ENCODE results near the gene EDAR. TPM values are rescaled to one million over a fixed set of nuclear protein-coding genes. Genes with fewer than 3 reads are reported as not detected.

Gene EDAR
- total and polyA plus RNA-seq, 10 of the 15 experiments (the other 5 are each of a cell fraction or from before 2014, with no cell fraction given) = 0.04 TPM; not detected in 9

GRCh38 chr2:108956375-108956774, 32.6 kb downstream of the EDAR start (continued):
- no peak for TF ChIP-seq IRF3 (IDR thresholded peaks at IDR 0.05)

GRCh38 chr2:108950369-108951135, 38.5 kb downstream of the EDAR start:
- in situ Hi-C loops (cut with MboI) = no loop called here
- BruUV-seq (replicated peaks) = no TSS peak
- H3K27ac ChIP-seq (ENCODE audit: control insufficient read depth, insufficient read depth) = no peak overlapping the region
- ATAC-seq (no peak), DNase-seq (ENCODE audit: low read depth, low spot score) (no peak), FAIRE-seq (no peak)
- no peak overlapping the region for H3K4me3 ChIP-seq
- no peaks in the 10 kb centered on the region for H4K20me1 ChIP-seq (ENCODE audit: control insufficient read depth, insufficient read depth)
- CTCF ChIA-PET = no interaction called here
- H3K4me2 ChIP-seq (ENCODE audit: control insufficient read depth, insufficient read depth) = no peak overlapping the region
- POLR2A ChIA-PET = no interaction called here
- SMC1A ChIA-PET (ENCODE audit: uncharacterized antibody, unreplicated experiment) = no interaction called here
- TF ChIP-seq CHD1 (IDR thresholded peaks at IDR 0.05; ENCODE audit: low read depth, low read length) (no peak), SIN3A (IDR thresholded peaks at IDR 0.05; ENCODE audit: low read depth, low read length) (no peak), ZBED1 (IDR thresholded peaks at IDR 0.05; ENCODE audit: borderline replicate concordance) (no peak), POLR2AphosphoS2 (IDR thresholded peaks at IDR 0.05; ENCODE audit: low read depth, low read length) (no peak), POU2F2 (IDR thresholded peaks at IDR 0.05; ENCODE audit: borderline replicate concordance, low read depth, low read length) (no peak)
- H3K36me3 ChIP-seq (ENCODE audit: control insufficient read depth in 2 of 2, insufficient read depth in 2 of 2, low read length in 1 of 2) = no peaks in the 10 kb centered on the region
- intact Hi-C loops (cut with micrococcal nuclease; ENCODE audit: unreplicated experiment) = no loop called here
- H3K27me3 ChIP-seq (replicated peaks in 1 of 2; ENCODE audit: control insufficient read depth in 2 of 2, insufficient read depth in 2 of 2, low read length in 1 of 2) = no peaks in the 10 kb centered on the region
- RAD21 ChIA-PET (ENCODE audit: unreplicated experiment) = no interaction called here
- H3K9ac ChIP-seq (ENCODE audit: control insufficient read depth, insufficient read depth, low read length) = no peak overlapping the region
- no peaks in the 10 kb centered on the region for H3K4me1 ChIP-seq (ENCODE audit: control insufficient read depth, insufficient read depth, low read length)
- H3K79me2 ChIP-seq (ENCODE audit: control insufficient read depth, insufficient read depth, low read length) = no peaks in the 10 kb centered on the region
- no peak overlapping the region for H2AFZ ChIP-seq (ENCODE audit: control insufficient read depth, low read depth, low read length)
- 2% methylated on average over 4 of the region's 4 CpGs for WGBS (ENCODE audit: insufficient coverage, insufficient replicate concordance, low lambda C conversion rate, missing lambda C conversion rate)
- peaks cover 10% of the 10 kb centered on the region; the same call in 1 of the 3 replicates for H3K9me3 ChIP-seq (replicated peaks; ENCODE audit: control insufficient read depth, insufficient read depth, low read length)
